GM21390 (cell line): ENCODE results near the gene UBE2D2.
"Not testable (repeated sequence)": the region's sequence is repeated elsewhere in the genome, so short reads cannot be mapped to it uniquely, and the experiment has no call there.

Source experiments
- ATAC-seq: cut with Tn5 transposase; IDR thresholded peaks from one replicate; pipeline ENCODE4 v1.9.1; 2021; ENCODE audit not compliant: unreplicated experiment

UBE2D2 gene

DNA sequence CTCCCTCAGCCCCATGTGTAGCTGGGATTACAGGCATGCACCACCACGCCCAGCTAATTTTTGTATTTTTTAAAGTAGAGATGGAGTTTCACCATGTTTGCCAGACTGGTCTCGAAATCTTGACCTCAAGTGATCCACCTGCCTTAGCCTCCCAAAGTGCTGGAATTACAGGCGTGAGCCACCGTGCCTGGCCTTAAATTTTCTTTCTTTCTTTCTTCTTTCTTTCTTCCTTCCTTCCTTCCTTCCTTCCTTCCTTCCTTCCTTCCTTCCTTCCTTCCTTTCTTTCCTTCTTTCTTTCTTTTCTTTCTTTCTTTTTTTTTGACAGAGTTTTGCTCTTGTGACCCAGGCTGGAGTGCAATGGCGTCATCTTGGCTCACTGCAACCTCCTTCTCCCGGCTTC lies 14.5 kb upstream of the UBE2D2 start:
- not testable (repeated sequence) for ATAC-seq

- ATAC-seq: no peak
These were observed 11.8 kb upstream of the UBE2D2 start for GRCh38 chr5:139549162-139549894.

GRCh38 chr5:139550051-139550872 lies 10.9 kb upstream of the UBE2D2 start:
- ATAC-seq: not testable (repeated sequence)

DNA sequence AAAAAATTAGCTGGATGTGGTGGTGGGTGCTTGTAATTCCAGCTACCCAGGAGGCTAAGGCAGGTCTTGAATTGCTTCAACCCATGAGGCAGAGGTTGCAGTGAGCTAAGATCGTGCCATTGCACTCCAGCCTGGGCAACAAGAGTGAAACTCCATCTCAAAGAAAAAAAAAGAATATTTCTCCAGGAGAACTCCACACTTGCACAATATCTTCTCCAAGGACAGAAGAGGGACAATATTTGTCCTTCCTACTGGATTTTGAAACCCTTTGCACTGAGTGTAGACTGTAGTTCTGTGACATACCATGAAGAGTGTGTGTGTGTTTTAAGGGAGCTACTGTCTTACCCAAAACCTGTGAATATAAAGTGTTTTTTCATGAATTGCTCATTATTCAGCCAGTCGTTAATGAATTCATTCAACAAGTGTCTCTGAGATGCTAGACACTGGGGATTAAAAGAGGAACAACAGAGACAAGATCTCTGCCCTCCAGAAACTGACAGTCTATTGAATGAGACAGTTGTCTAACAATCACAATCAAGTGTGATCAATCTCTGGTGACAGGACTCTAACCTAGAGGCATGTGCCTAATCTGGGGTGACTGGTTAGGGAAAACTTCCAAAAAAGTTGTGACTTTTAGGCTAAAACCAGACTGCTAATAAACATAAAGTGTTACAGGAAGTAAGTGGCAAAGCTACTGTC lies 9.8 kb upstream of the UBE2D2 start:
- no peak for ATAC-seq

DNA sequence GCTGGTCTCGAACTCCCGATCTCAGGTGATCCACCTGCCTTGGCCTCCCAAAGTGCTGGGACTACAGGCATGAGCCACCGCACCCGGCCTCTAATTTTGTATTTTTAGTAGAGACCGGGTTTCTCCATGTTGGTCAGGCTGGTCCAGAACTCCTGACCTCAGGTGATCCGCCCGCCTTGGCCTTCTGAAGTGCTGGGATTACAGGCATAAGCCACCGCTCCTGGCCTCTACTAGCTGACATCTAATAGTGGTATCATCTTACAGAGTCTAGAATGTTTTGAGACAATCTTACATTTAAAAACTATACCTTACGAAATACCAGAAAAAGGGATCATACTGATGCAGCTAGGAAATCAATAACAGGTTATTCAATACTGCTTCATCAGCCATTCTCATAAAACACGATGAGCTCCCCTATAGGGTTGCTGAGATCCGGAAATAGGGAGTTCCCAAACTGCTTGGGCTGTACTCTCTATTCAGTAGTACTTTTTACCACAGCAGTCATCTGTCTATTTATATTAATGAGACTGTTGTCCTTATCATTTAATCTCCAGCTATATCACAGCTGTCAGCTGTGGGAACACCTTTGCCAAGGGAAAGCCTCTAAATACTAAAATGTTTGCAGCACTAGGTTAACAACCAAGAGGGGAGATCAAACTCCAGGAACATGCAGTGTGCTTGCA lies 8.1 kb upstream of the UBE2D2 start:
- ATAC-seq: no peak

DNA sequence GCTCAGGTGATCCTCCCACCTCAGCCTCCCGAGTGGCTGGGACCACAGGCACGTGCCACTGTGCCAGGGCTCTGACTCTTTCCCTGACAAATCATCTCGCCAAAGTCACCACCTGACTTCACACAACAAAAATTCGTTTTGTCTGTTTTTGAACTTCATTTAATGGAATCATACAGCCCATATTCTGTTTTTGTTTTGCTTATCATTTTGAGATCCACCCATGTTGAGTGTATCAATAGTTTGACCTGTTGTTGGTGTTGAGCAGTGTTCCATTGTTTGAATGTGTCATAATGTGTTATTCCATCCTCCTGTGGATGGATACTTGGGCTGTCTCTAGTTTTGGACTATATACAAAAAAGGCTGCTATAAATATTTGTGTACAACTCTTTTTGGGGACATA lies 6.9 kb upstream of the UBE2D2 start:
- no peak for ATAC-seq

DNA sequence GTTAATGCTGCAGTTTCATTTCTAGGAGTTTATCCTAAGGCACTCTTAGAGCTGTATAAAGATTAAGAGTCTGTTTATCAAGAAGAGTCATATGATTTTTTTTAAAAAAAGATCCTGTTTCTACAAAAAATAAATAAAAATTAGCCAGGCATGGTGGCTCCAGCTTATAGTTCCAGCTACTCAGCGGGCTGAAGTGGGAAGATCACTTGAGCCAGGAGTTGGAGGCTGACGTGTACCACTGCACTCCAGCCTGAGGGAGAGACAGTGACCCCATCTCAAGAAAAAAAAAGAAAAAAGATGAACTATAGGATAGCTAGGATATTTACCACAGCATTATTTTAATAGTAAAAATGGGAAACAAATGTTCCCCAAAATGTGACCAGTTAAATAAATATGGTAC lies 3.3 kb upstream of the UBE2D2 start:
- ATAC-seq: no peak

GRCh38 chr5:139561655-139562451 lies 714 bp downstream of the UBE2D2 start:
- peak; percentile 17 for ATAC-seq

GRCh38 chr5:139562847-139563246 lies 1.7 kb downstream of the UBE2D2 start:
- no peak for ATAC-seq

GRCh38 chr5:139565411-139566305 lies 4.5 kb downstream of the UBE2D2 start:
- peak; percentile 36 for ATAC-seq

DNA sequence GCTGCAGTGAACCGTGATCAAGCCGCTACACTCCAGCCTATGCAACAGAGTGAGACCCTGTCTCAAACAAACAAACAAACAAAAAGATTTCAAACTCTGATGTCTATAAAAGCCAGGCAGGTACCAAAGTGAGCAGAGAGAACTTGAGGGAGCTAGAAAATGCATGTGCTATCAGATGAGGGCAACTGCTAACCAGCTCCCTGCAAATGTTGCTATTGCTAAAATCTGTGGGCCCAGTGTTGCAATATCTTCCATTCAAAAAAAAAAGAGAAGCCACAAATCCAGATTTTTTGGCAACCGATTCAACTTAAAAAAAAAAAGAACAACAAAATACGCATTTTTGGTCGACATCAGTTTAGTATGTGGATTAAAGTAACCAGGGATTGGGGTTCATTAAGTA lies 5.5 kb downstream of the UBE2D2 start:
- no peak for ATAC-seq

DNA sequence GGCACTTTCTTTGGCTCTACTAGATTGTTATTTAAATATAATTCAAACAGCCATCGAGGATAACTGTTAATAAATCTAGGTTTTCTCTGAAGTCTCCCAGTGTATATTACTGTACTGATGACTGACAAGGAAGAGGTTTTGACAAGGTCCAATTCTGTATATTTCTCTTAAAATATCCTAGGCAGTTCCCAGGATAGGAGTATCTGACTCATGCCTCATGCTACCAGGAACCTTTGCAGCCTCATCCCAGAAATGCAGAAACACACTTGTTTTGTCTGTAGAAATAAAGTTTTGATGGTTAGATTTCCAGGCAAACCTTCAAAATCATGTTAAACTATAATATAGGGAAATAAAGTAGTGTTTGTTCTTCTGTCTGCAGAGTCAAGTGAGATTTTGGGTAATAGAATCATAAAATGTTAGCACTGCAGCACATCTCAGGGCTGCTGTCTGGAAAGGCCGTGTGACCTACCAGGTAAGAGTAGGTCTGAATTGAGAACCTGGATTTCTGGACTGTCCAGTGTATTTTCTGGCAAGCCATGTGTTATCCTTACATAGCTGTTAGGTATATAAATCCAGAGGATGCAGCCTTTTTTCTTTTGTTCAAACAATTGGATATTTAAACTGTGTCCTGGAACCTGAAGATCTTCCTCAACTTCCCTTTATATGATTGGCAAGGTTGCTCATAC lies 8.3 kb downstream of the UBE2D2 start:
- no peak for ATAC-seq

DNA sequence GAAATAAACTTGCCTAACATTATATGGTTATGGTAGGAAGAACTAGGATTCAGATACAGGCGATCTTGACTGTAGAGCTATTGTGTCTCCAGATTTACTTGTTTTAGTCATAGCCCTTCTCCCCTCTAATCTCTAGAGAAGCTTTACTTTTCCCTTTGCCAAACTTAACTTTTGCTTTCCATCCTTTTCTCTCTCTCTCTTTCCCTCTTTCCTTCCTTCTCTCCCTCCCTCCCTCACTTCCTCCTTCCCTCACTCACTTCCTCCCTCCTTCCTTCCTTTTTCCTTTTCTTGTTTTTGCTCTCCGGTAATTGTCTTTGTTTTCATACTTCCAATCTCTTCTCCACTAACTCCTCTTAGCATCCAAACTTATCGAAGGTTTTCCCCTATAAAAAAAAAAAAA lies 10.4 kb downstream of the UBE2D2 start:
- ATAC-seq: no peak

DNA sequence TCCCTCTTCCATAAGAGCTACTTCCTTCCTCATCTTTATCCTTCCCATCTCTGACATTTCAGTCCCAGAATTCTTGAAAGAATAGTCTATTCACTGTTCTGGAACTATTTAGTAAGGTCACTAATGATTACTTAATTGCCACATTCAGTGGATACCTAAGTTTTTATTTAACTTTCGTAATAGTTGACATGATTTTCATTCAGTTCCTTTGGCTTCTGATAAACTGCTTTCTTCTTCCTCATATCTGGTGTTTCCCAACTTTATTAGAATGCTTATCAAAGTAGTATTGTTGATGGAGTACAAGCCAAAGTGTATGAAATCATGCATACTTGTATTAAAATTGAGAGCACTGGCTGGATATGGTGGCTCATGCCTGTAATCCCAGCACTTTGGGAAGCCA lies 10.8 kb downstream of the UBE2D2 start:
- no peak for ATAC-seq

DNA sequence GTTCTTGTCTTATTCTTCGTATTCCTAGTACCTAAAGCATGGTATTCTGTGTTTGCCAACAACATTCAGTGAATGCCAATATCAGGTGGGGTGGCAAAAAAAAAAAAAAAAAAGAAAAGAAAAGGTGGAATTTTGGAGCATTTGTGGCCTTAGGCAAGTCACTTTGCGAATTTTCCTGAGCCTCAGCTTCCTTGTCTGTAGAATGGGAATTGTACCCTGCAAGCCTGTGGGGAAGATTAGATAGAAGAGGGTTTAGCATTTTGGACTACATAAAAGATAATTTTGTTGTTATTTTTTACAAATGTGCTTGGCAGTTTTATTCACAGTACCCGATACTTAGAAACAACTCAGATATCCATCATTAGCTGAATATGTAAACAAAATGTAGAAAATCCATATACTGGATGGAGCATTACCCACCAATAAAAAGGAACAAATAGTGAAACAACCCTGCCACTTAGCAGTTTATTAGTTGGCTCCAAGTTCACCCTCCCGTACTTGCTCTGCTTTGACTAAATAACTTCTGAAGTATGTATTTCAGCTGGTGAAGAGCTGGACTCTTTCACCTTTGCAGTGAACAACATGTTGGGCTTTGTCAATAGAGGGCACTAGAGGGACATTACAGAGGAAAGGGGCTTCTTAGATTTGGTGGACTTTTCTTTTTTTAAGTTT lies 13.6 kb downstream of the UBE2D2 start:
- no peak for ATAC-seq

DNA sequence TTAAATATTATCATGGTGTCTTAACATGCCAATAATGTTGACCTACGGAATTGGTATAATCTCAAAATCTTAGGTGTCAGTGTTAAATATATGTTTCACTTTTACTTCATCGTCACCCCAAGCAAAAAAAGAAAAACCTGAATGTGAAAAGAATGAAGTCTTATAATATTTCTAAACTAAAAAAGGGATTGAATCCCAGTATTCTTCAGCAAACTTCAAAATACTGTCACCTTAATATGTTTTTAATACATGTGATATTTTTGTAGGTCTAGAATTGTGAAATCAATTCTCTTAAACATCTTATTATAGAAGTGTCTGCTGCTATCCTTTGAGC lies 14.1 kb downstream of the UBE2D2 start:
- no peak for ATAC-seq

- no peak for ATAC-seq
These were observed 14.6 kb downstream of the UBE2D2 start for GRCh38 chr5:139575751-139576150.

- ATAC-seq: no peak
These were observed 16.7 kb downstream of the UBE2D2 start for GRCh38 chr5:139577689-139578290.
